ENCODE measurements around the gene SMYD3.

DNA sequence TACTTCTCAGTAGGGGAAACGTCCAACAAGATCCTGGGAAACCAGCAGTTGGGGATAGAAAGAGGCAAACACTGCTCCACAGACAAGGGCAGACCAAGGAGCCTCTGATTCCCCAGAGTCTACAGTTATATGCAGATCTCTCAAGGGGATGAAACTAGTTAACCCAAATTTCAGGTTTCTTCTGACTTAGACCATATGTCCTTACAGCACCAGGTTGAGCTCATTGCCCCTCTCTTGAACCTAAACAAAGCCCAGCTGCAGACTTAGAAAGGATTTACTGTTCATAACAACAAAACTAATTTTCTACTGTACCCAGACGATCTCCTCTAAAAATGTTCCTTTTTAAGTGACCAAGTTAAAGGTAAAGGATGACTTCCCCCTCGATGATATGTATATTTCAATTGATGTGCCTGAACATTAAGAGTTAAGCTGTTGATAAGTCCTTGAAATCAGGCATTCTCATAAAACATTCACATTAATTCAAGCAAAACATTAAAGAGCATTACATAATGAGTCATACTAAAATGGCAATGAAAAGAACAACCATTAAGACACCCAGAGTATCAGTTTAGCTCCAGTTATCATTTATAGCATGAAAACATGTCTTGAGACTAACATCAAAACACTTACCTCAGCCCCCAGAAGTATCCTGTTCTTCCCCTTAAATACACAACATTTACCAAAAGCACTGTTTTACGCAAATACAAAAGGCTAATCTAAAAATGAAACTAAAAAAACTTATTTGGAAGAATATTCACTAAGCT is 24.1 kb downstream of the SMYD3 start:
- TF ChIP-seq, protein P1, sequence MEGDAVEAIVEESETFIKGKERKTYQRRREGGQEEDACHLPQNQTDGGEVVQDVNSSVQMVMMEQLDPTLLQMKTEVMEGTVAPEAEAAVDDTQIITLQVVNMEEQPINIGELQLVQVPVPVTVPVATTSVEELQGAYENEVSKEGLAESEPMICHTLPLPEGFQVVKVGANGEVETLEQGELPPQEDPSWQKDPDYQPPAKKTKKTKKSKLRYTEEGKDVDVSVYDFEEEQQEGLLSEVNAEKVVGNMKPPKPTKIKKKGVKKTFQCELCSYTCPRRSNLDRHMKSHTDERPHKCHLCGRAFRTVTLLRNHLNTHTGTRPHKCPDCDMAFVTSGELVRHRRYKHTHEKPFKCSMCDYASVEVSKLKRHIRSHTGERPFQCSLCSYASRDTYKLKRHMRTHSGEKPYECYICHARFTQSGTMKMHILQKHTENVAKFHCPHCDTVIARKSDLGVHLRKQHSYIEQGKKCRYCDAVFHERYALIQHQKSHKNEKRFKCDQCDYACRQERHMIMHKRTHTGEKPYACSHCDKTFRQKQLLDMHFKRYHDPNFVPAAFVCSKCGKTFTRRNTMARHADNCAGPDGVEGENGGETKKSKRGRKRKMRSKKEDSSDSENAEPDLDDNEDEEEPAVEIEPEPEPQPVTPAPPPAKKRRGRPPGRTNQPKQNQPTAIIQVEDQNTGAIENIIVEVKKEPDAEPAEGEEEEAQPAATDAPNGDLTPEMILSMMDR (IDR thresholded peaks at IDR 0.05) = no peak
- TF ChIP-seq POLR2A (IDR thresholded peaks at IDR 0.05) = no peak
- no peak for TF ChIP-seq POLR2AphosphoS5 (IDR thresholded peaks at IDR 0.05; ENCODE audit: insufficient read depth in 1 of 2, low read depth in 1 of 2)
